Measurements from ENCODE around the gene TMEM26. TPM values are rescaled to one million over a fixed set of nuclear protein-coding genes. Genes with fewer than 3 reads are reported as not detected.

Gene TMEM26
- total and polyA plus RNA-seq, 8 donors = 0.03 to 7.0 (median 0.15) TPM; not detected in 3

DNA sequence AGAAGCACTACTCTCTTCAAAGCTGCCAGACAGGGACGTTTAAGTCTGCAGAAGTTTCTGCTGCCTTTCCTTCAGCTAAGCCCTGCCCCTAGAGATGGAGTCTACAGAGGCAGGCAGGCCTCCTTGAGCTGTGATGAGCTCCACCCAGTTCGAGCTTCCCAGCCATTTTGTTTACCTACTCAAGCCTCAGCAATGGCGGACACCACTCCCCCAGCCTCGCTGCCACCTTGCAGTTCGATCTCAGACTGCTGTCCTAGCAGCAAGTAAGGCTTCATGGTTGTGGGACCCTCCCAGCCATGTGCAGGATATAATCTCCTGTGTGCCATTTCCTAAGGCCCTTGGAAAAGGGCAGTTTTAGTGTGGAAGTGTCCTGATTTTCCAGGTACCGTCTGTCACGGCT is 74.3 kb downstream of the TMEM26 start:
- intact Hi-C loops (cut with DNase I; ENCODE audit: low total_unique reads) = no loop called here
- WGBS, 5 donors = 81 to 93% (median 88%) methylated on average over 7 of the region's 7 CpGs

DNA sequence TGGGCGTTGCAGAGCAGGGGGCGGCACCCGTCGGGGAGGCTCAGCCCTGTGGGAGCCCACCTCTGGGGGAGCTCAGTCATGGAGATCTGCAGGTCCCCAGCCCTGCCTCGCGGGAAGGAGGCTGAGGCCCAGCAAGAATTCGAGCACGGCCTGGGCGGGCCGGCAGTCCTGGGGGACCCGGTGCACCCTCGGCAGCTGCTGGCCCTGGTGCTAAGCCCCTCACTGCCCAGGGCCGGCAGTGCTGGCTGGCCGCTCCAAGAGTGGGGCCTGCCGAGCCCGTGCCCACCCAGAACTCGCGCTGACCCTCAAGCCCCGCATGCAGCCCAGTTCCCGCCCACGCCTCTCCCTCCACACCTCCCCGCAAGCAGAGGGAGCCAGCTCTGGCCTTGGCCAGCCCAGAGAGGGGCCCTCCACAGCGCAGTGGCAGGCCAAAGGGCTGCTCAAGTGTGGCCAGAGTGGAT is 76.2 kb downstream of the TMEM26 start:
- Histone ChIP-seq H3K4me1 (no peaks in the 10 kb centered on the region), H3K9me3 (peaks cover 0 to 21% (median 0%) of the 10 kb centered on the region in 4 donors), H3K27me3 (no peaks in the 10 kb centered on the region), H3K4me3 (no peak overlapping the region), H3K27ac (no peak overlapping the region), H3K36me3 (no peaks in the 10 kb centered on the region)
- no peak for DNase-seq
- WGBS, 5 donors = 95 to 98% (median 97%) methylated on average over 10 to 23 of the region's 23 CpGs
- intact Hi-C loops (cut with DNase I; ENCODE audit: low total_unique reads) = no loop called here
- TF ChIP-seq, protein P1, sequence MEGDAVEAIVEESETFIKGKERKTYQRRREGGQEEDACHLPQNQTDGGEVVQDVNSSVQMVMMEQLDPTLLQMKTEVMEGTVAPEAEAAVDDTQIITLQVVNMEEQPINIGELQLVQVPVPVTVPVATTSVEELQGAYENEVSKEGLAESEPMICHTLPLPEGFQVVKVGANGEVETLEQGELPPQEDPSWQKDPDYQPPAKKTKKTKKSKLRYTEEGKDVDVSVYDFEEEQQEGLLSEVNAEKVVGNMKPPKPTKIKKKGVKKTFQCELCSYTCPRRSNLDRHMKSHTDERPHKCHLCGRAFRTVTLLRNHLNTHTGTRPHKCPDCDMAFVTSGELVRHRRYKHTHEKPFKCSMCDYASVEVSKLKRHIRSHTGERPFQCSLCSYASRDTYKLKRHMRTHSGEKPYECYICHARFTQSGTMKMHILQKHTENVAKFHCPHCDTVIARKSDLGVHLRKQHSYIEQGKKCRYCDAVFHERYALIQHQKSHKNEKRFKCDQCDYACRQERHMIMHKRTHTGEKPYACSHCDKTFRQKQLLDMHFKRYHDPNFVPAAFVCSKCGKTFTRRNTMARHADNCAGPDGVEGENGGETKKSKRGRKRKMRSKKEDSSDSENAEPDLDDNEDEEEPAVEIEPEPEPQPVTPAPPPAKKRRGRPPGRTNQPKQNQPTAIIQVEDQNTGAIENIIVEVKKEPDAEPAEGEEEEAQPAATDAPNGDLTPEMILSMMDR (IDR thresholded peaks at IDR 0.05) = no peak
- TF ChIP-seq EP300 (IDR thresholded peaks at IDR 0.05) (no peak), POLR2AphosphoS5 (IDR thresholded peaks at IDR 0.05) (no peak), POLR2A (IDR thresholded peaks at IDR 0.05) (no peak)

More for the DNA sequence above, 74.3 kb downstream of the TMEM26 start:
- H3K36me3 ChIP-seq = no peaks in the 10 kb centered on the region
- no peak for DNase-seq
- no peak overlapping the region for H3K27ac ChIP-seq
- H3K9me3 ChIP-seq = peaks cover 0 to 21% (median 0%) of the 10 kb centered on the region in 4 donors
- TF ChIP-seq, protein P1 (IDR thresholded peaks at IDR 0.05) = no peak
- no peaks in the 10 kb centered on the region for H3K4me1 ChIP-seq
- H3K27me3 ChIP-seq = no peaks in the 10 kb centered on the region
- no peak overlapping the region for H3K4me3 ChIP-seq

DNA sequence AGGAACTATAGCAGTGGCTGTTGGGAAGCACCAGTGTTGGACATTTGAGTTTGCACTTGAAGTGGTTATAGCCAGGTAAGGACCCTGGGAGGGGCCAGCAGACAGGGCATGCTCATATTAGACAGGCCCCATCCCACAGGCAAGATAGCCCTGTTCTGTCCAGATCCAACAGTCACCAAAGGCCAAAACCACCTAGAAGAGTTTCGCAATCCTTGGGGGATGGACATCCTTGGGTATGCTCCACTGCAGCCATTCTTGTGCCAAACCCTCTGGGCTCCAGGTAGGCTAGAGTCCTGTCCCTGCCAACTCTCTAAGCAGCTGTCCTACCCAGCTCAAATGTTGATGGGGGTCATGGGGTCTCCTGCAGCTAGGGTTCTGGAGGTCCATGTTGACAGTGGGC is 76.8 kb downstream of the TMEM26 start:
- no peaks in the 10 kb centered on the region for H3K27me3 ChIP-seq
- H3K27ac ChIP-seq = no peak overlapping the region
- no peak for DNase-seq
- no peaks in the 10 kb centered on the region for H3K4me1 ChIP-seq
- no peak overlapping the region for H3K4me3 ChIP-seq
- peaks cover 0 to 21% (median 0%) of the 10 kb centered on the region in 4 donors for H3K9me3 ChIP-seq
- TF ChIP-seq POLR2AphosphoS5 (IDR thresholded peaks at IDR 0.05) (no peak), EP300 (IDR thresholded peaks at IDR 0.05) (no peak)
- intact Hi-C loops (cut with DNase I; ENCODE audit: low total_unique reads) = no loop called here
- H3K36me3 ChIP-seq = no peaks in the 10 kb centered on the region
- 100% methylated on average over 1 of the region's 1 CpG for WGBS, 5 donors

DNA sequence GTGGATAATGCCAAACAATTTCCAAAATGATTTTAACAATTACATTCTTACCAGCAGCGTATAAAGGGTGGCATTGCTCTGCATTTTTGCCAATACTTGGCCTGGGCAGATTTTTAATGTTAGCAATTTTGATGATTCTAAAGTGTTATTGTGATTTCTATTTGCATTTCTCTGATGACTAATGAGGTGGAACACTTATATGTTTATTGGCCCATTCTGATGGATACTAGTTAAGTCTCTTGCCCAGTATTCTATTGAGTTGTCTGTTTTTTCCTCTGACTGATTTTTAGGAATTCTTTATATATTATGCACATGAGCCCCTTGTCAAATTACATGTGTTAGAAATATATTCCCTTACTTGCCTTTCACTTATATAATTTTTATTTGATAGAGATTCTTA is 86.8 kb downstream of the TMEM26 start:
- H3K36me3 ChIP-seq = no peaks in the 10 kb centered on the region
- H3K27ac ChIP-seq = no peak overlapping the region
- WGBS, 5 donors = 87 to 97% (median 92%) methylated on average over 1 of the region's 1 CpG
- H3K27me3 ChIP-seq = no peaks in the 10 kb centered on the region
- DNase-seq = no peak
- H3K4me1 ChIP-seq = no peaks in the 10 kb centered on the region
- H3K9me3 ChIP-seq = no peaks in the 10 kb centered on the region
- TF ChIP-seq, protein P1 (IDR thresholded peaks at IDR 0.05) = no peak
- TF ChIP-seq POLR2A (IDR thresholded peaks at IDR 0.05) = no peak
- no peak for TF ChIP-seq EP300 (IDR thresholded peaks at IDR 0.05)
- no peak for TF ChIP-seq POLR2AphosphoS5 (IDR thresholded peaks at IDR 0.05)
- intact Hi-C loops (cut with DNase I; ENCODE audit: low total_unique reads) = no loop called here
- no peak overlapping the region for H3K4me3 ChIP-seq

DNA sequence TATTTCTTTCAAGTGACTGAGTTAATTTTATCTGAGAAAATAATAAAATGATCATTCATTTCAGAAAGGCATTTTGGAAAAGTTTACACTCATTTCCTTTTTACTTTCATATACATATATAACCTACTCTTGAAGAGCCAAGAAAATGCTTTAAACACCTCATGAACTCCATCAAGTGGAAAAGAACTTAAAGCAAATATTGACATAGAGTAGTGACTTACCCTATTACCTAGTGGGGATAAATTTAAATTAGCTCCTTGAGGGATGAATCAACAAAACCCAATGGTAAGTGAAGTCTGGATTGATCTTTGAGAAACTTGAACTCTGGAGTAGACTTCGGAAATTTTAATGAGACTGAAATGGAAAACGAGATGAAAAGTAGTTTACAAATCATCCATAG is 88.6 kb downstream of the TMEM26 start:
- Histone ChIP-seq H3K27ac (no peak overlapping the region), H3K4me1 (no peaks in the 10 kb centered on the region), H3K4me3 (no peak overlapping the region), H3K36me3 (no peaks in the 10 kb centered on the region), H3K27me3 (no peaks in the 10 kb centered on the region), H3K9me3 (no peaks in the 10 kb centered on the region)
- no peak for TF ChIP-seq POLR2A (IDR thresholded peaks at IDR 0.05)
- intact Hi-C loops (cut with DNase I; ENCODE audit: low total_unique reads) = no loop called here
- WGBS, 5 donors = 64 to 80% (median 72%) methylated on average over 2 of the region's 2 CpGs
- no peak for DNase-seq

Data from stomach (tissue), 9 donors.